Suprapubic skin (tissue), 4 donors: ENCODE data around the gene TLCD2.
"Not testable (repeated sequence)": the region's sequence is repeated elsewhere in the genome, so short reads cannot be mapped to it uniquely, and the experiment has no call there.

Experiments used
- EP300 ChIP-seq: sonication (generic); formaldehyde crosslinking; IDR thresholded peaks from one replicate; pipeline ENCODE4 v1.6.1; 2017; ENCODE audit warnings: antibody characterized with exemption
- POLR2A ChIP-seq, 2 donors: fragments of 450-650 bp; IDR thresholded peaks; one replicate each; pipeline ENCODE4 v1.6.1; 2017; ENCODE audit warnings: antibody characterized with exemption in 2 of 2, mild to moderate bottlenecking in 2 of 2, moderate library complexity in 2 of 2
- POLR2AphosphoS5 ChIP-seq, 3 donors: sonication (generic); formaldehyde crosslinking; IDR thresholded peaks; one replicate each; pipeline ENCODE4 v1.6.1; 2017; ENCODE audit warnings: antibody characterized with exemption in 3 of 3
- TF ChIP-seq, protein P1 (sequence below), 2 donors: fragments of 200-600 bp in 1 of 2; fragments of 450-650 bp in 1 of 2; sonication (generic) in 1 of 2; IDR thresholded peaks; one replicate each; pipeline ENCODE4 v1.5.1; 2016 to 2019; ENCODE audit warnings: antibody characterized with exemption in 2 of 2, mild to moderate bottlenecking in 1 of 2, moderate library complexity in 1 of 2

DNA sequence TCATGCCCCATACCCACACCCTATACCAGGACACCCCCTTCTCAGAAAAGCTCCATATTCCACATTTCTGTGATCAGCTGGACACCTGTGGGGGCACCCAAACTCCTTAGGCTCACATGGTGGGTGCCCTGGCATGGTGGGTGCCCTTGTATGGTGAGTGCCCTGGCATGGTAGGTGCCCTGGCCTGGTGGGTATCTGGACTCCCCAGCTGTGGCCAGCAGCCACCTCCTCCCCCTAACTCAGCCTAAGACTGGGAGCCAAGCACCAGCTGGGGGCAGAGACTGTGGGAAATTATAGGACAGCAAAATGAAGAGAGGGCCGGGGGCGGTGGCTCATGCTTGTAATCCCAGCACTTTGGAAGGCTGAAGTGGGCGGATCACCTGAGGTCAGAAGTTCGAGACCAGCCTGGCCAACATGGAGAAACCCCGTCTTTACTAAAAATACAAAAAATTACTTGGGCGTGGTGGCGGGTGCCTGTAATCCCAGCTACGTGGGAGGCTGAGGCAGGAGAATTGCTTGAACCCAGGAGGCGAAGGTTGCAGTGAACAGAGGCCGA lies 1.3 kb downstream of the TLCD2 start:
- TF ChIP-seq, protein P1, sequence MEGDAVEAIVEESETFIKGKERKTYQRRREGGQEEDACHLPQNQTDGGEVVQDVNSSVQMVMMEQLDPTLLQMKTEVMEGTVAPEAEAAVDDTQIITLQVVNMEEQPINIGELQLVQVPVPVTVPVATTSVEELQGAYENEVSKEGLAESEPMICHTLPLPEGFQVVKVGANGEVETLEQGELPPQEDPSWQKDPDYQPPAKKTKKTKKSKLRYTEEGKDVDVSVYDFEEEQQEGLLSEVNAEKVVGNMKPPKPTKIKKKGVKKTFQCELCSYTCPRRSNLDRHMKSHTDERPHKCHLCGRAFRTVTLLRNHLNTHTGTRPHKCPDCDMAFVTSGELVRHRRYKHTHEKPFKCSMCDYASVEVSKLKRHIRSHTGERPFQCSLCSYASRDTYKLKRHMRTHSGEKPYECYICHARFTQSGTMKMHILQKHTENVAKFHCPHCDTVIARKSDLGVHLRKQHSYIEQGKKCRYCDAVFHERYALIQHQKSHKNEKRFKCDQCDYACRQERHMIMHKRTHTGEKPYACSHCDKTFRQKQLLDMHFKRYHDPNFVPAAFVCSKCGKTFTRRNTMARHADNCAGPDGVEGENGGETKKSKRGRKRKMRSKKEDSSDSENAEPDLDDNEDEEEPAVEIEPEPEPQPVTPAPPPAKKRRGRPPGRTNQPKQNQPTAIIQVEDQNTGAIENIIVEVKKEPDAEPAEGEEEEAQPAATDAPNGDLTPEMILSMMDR (IDR thresholded peaks at IDR 0.05) = not testable (repeated sequence)
- not testable (repeated sequence) for TF ChIP-seq POLR2A (IDR thresholded peaks at IDR 0.05); POLR2AphosphoS5 (IDR thresholded peaks at IDR 0.05); EP300
